LHCN-M2 (cell line): ENCODE data around the gene AFG3L2. TPM values are rescaled to one million over a fixed set of nuclear protein-coding genes. Genes with fewer than 3 reads are reported as not detected.
"Not testable (repeated sequence)": the region's sequence is repeated elsewhere in the genome, so short reads cannot be mapped to it uniquely, and the experiment has no call there.

ENCODE experiments used
- DNase-seq: peaks from one replicate; pipeline ENCODE4 v3.0.0-alpha.2; 2012; ENCODE audit warnings: low read depth
- total RNA-seq: library from RNA; depleted of rRNA; stranded (reverse); fragments of >200 nt; gene quantifications from 2 replicates; pipeline ENCODE4 v1.2.3, GENCODE V29; 2014

The AFG3L2 gene
- total RNA-seq, 1 experiment from 2014 or later = 49.9 TPM

DNA sequence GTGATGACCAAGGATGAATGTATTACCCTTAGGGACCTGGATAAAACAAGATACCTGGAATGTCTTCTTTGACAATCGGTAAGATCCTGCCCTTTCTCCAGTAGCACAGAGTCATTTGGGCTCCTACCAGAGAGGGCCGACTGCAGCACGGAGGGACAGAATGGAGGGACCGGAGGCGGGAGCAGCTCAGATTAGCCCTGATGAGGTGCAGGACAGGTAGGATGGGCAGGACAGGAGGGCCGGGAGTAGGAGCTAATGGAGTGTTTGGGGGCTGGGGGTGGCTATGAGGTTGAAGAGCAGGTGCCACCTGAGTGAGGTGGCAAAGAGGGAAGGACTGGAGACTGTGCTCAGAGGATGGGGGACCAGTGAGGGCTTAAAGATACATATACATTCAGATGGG, 20.8 kb upstream of the AFG3L2 start:
- DNase-seq = no peak

DNA sequence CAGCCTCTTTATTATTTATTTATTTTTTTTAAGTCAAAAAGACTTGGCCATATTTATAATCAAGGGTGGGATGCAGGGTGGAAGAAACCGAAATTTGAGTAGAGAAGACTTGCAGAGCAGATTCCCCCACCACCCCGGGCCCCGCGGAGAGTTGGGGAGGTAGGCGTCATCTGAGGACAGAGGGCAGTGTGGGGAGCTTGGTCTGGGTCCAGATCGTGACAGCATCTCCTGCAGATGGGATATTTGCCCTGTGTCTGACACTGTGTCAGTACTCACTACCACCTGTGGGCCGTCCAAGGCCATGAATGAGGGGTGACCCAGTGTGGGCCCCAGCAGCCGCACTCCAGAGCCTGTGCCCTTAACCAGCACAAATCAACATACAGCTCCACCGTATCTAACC, 20.2 kb upstream of the AFG3L2 start:
- no peak for DNase-seq

DNA sequence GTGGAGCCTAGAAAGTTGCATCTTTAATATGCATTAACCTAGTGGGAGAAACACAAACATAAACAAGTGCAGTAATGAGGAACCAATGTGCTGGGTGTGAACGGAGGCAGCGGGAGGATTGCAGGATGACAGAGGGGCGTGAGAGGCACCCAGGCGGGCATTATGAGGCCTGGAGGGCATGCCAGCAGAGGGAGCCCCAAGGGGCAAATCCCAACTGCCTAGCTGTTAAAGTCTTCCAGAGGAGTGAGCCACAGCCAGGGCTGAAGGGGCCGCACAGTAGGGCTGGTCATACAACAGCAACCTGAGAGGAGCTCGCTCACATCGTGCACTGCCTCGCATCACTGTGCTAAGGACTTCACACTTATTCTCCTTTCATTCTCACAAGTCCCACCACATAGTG, 17.4 kb upstream of the AFG3L2 start:
- no peak for DNase-seq

DNA sequence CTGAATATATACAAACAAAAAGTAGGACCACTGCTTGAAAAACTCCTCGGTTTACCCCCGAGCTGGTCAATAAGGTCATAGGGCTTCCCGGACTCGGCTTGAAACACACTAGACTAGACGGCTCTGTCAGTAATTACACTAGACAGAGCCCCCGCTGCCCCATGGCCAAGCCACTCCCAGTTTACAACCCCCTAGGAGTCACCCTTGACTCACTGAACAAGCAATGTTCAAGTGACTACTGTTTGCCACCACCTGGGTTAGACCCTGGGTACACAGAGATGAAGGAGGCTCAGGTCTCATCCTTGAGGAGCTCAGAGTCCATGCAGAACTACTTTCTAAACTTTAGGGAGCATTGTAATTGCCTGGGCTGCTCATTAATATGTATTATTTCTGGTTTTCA, 17.0 kb upstream of the AFG3L2 start:
- DNase-seq = no peak

DNA sequence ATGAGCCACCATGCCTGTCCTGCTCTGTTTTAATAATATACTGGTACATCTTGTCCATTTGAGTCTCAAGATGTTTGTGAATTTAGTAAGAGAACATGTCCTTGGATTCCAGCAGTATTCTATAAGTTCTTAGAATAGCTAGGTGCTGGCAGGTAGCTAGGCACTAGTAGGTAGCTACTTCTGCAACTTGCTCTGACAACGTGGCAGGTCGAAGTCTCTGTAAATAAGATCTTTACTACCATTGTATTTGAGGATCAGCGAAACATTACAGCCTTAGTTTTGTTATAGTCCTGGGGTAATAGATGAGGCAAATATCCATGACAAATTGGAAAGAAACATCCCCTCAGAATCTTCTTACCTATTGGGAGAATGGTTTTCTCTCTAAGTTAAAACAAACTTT, 16.5 kb upstream of the AFG3L2 start:
- DNase-seq = no peak

DNA sequence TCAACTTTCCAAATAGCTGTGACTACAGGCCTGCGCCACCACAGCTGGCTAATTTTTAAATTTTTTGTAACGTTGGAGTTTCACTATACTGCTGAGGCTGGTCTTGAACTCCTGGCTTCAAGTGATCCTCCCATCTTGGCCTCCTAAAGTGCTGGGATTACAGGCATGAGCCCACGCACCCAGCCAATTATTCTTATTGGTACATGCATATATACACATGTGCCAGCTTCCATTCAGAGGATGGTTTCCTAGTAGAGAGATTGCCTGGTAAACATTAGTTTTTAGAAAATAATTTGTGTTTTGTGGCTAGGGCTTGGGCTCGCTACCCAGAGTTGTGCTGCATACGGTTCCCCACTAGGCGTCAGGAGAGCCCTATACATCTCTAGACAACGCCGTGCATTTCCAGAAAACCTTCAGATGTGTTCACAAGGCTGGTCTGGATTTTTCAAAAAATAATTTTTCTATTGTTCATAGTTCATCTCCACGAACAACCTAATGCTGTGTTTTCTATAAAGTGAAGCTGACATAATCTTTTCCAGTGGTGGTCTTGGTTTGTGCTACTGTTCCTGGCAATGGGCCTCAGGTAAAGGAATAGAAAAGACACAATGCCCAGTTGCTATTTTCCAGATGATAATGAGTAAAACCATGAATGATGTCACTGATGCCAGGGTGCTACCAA, 14.6 kb upstream of the AFG3L2 start:
- DNase-seq = peak; percentile 65

GRCh38 chr18:12388442-12388841, 11.4 kb upstream of the AFG3L2 start:
- no peak for DNase-seq

DNA sequence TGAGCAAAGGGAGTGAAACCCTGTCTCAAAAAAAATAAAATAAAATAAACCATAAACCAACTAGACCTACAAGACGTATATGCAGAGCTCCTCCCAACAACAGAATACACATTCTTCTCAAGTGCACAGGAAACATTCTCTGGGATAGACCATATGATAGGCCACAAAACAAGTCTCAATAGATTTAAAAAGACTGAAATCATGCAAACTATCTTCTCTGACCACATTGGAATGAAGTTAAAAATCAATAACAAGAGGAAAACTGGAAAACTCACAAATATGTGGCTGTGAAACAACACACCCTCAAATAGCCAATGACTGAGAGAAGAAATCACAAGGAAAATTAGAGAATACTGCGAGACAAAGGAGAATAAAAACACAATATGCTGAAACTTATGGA, 7.2 kb upstream of the AFG3L2 start:
- DNase-seq = no peak

GRCh38 chr18:12383759-12384158, 6.7 kb upstream of the AFG3L2 start:
- not testable (repeated sequence) for DNase-seq

DNA sequence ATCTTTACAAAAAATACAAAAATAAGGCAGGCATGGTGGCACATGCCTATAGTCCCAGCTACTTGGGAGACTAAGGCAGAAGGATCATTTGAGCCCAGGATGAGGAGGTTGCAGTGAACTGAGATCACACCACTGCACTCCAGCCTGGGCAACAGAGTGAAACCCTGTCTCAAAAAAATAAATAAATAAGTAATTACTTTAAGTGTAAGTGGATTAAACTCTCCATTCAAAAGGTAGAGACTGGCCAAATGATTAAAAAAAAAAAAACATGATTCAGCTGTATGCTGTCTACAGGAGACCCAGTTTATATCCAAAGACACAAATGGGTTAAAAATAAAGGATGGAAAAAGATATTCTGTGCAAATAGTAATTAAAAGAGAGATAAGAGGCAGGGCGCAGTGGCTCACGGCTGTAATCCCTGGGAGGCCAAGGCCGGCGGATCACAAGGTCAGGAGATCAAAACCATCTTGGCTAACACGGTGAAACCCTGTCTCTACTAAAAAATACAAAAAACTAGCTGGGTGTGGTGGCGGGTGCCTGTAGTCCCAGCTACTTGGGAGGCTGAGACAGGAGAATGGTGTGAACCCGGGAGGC, 5.3 kb upstream of the AFG3L2 start:
- not testable (repeated sequence) for DNase-seq

DNA sequence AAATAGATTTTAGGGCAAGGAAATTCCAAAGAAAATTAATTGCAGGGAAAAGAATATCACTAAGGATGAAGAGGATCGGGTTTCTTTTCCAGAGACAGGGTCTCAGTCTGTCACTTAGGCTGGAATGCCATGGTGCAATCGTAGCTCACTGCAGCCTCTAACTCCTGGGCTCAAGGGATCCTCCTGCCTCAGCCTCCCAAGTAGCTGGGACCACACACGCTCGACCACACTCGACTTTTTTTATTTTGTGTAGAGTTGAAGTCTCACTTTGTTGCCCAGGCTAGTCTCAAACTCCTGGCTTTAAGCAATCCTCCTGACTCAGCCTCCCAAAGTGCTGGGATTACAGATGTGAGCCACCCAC, 1.2 kb upstream of the AFG3L2 start:
- DNase-seq = not testable (repeated sequence)

DNA sequence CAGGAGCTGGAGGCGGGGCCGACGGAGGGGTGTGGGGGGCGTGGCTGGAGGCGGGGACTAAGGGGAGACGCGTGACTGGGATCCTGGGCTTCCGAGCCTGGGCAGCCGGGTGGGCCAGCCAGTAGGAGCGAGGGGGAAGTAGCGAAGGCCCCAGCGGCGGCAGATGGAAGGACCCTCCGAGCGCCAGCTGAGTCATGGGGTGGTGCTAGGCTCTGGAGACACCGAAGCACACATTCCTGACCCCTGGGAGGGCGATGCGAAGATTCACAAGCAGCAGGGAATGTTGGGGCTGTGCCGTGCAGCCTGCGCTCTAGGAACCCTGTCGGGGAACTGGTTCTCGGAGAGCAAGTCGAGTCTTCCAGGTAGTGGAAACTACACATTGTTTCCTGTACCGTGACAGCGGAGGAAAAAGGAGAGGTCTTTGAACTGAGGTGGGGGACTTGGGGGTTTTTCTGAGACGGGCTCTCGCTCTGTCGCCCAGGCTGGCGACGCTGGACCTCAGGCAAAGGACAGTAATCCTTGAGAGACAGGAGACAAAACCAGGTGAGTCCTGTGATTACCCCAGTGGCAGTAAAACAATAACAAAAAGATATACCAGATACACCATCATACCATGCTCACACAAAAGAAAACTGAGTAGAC, 650 bp upstream of the AFG3L2 start:
- peak; percentile 98 for DNase-seq

GRCh38 chr18:12376034-12376753, 833 bp downstream of the AFG3L2 start:
- no peak for DNase-seq

GRCh38 chr18:12374401-12374800, 2.6 kb downstream of the AFG3L2 start:
- DNase-seq = no peak

DNA sequence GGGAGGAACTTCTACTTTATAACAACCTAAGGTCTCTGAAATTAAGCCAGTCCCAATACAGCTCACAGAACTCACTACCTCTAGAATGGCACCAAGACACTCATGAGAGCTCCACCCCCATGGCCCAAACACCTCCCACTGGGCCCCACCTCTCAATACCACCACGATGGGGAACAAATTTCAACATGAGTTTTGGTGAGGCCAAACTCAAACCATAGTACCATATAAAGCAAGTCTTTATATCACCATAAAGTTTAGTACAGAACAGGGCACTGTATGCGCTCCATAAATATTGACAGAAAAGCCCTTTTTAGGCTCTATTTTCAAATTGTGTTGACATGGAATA, 3.3 kb downstream of the AFG3L2 start:
- DNase-seq = no peak

DNA sequence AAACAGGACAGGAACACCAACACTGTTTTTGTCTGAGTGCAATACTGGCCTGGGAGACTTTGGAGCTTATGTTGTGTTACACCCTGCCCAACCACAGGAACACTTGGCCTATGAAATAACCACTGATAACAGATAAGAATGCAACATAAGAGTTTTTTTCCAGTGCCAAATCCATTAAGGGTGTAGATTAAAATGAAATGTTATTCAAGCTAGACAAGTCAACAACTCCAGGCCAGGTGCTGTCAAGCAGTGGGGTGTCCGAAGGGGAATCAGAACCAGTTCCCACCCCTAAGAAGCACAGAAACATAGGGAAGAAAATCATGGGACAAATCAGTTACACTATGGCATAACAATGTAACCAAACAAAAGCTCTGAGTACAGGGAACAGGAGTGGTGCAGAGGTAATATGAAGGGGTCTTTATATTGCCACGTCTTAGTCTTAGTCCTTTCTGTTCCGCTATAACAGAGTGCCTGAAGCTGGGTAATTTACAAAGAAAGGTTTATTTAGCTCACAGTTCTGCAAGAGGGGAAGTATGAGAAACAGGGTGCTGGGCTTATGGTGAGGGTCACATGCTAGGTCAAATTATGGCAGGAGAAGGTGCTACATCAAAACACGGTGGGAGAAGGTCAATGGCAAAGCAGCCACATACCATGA, 3.8 kb downstream of the AFG3L2 start:
- no peak for DNase-seq

DNA sequence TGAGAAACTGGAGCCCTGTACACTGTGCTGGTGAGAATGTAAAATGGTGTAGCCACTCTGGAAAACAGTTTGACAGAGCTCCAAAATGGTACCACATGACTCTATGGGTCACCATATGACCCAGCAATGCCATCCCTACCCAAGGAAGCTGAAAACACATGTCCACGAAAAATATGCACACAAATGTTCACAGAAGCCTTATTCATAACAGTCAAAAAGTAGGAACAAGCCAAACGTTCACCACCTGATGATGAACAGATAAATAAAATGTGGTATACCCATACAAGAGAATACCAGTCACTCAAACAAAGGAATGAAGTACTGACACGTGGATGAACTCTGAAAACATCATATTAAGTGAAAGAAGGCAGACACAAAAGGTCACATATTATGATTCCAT, 4.6 kb downstream of the AFG3L2 start:
- no peak for DNase-seq

GRCh38 chr18:12371590-12371989, 5.4 kb downstream of the AFG3L2 start:
- no peak for DNase-seq

DNA sequence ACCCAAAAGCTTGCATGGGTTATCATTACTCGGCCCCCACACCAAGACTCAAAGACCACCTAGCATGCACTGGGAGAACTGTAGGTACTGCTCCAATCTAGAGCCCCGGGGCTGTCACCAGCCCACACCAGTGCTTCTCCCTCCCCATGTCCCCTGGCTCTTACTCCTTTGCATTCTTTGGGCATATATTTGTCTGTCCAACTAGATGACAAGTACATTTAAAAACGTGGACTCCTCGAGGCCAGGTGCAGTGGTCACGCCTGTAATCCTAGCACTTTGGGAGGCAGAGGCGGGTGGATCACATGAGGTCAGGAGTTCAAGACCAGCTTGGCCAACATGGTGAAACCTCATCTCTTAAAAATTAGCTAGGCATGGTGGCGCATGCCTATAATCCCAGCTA, 7.8 kb downstream of the AFG3L2 start:
- DNase-seq = no peak

DNA sequence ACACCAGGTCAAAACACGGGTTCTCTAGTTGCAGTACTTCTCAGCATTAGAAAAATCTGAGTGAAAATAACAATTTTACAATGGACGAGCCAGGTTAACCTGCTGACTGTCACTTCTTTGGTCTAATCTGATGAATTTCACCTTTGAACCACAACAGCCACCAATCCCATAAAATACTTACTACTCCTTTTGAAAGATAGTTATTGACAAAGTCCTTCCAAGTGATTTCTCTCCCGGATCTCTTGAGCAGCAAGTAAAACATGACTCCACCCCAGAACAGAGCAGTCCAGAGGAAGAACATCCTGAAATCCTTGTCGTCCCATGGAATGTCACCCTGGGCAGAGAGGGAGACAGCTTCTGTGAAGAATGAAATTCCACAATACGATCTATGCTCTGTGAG, 10.2 kb downstream of the AFG3L2 start:
- DNase-seq = no peak

GRCh38 chr18:12366379-12366778, 10.6 kb downstream of the AFG3L2 start:
- DNase-seq = no peak

DNA sequence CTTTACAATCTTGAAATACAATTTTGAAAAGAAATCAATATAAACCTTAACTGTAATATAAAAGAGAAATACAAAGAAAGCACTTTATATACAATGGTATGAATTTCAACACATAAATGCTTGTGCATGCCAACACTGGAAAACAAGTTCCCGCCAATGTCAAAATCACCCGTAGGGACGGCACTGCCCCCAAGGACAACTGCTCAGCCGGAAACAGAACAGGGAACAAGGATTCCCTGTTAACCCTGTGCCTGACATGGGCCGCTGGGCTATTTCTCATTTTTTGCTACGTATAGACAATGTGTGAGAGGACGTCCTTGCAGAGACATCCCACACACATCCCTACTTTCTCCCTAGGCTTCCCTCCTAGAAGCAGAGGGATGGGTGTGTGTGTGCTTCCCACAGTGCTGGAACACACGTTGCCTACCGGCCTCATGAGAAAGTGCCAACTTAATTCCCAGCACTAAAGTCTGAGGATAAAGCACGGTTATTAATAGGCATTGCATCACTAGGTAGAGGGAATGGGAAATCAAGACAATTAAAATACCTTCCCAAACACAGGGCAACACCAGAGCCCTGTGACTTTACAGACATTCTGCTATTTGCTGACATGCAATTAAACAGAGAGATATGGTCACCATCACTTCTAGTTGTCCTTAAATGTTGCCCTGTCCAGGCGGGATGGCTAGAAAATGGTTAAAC, 14.4 kb downstream of the AFG3L2 start:
- no peak for DNase-seq
